Neural cell (in vitro differentiated cells): ENCODE measurements around the gene SMIM36. TPM values are rescaled to one million over a fixed set of nuclear protein-coding genes. Genes with fewer than 3 reads are reported as not detected.
"Not testable (repeated sequence)": the region's sequence is repeated elsewhere in the genome, so short reads cannot be mapped to it uniquely, and the experiment has no call there.

ENCODE experiments used
- H2AFZ ChIP-seq: fragments of 200-600, 300-800 bp; sonication (generic), shearing (Covaris generic); 2 replicates; pipeline ENCODE4 v1.6.0; 2014; ENCODE audit warnings: low read depth, mild to moderate bottlenecking, antibody characterized with exemption, low read length, moderate library complexity
- H3F3A ChIP-seq: fragments of 200-600 bp; shearing (Covaris generic); 2 replicates; pipeline ENCODE4 v1.6.1; 2016; ENCODE audit warnings: mild to moderate bottlenecking, moderate library complexity, mixed read lengths, antibody characterized with exemption, low read length; ENCODE audit not compliant: insufficient read depth, poor library complexity, severe bottlenecking
- H3K27ac ChIP-seq: fragments of 200-600, 300-800 bp; sonication (generic), shearing (Covaris generic); 2 replicates; pipeline ENCODE4 v1.5.1; 2014; ENCODE audit warnings: mild to moderate bottlenecking, low read length, moderate library complexity
- H3K27me3 ChIP-seq: fragments of 300-800, 200-600 bp; sonication (generic), shearing (Covaris generic); 2 replicates; pipeline ENCODE4 v1.6.0; 2014; ENCODE audit warnings: mild to moderate bottlenecking, low read depth, low read length, moderate library complexity; ENCODE audit not compliant: insufficient read depth
- H3K36me3 ChIP-seq: fragments of 300-800, 200-600 bp; sonication (generic), shearing (Covaris generic); 2 replicates; pipeline ENCODE4 v1.5.1; 2014; ENCODE audit warnings: mild to moderate bottlenecking, antibody characterized with exemption, low read length, moderate library complexity; ENCODE audit not compliant: insufficient read depth
- H3K4me2 ChIP-seq: fragments of 300-800, 200-600 bp; sonication (generic), shearing (Covaris generic); 2 replicates; pipeline ENCODE4 v1.6.0; 2014; ENCODE audit warnings: mild to moderate bottlenecking, low read length
- H3K4me3 ChIP-seq: fragments of 300-800, 200-600 bp; sonication (generic), shearing (Covaris generic); 2 replicates; pipeline ENCODE4 v1.5.1; 2014; ENCODE audit warnings: mild to moderate bottlenecking, low read length, moderate library complexity
- H3K79me2 ChIP-seq: fragments of 200-600 bp; shearing (Covaris generic); replicated peaks from 2 replicates; pipeline ENCODE4 v1.6.0; 2014; ENCODE audit warnings: mild to moderate bottlenecking, low read length, moderate library complexity; ENCODE audit not compliant: insufficient read depth
- H3K9ac ChIP-seq: fragments of 300-800, 200-600 bp; sonication (generic), shearing (Covaris generic); 2 replicates; pipeline ENCODE4 v1.6.1; 2016; ENCODE audit warnings: mild to moderate bottlenecking, low read length, mixed read lengths
- H3K9me2 ChIP-seq: fragments of 200-600 bp; shearing (Covaris generic); 2 replicates; pipeline ENCODE4 v1.6.1; 2016; ENCODE audit warnings: mild to moderate bottlenecking, low read length, mixed read lengths; ENCODE audit not compliant: insufficient read depth
- H3K9me3 ChIP-seq: fragments of 200-600, 300-800 bp; sonication (generic), shearing (Covaris generic); 2 replicates; pipeline ENCODE4 v1.6.1; 2016; ENCODE audit warnings: mild to moderate bottlenecking, mixed run types, low read length, moderate library complexity, mixed read lengths
- H4K20me1 ChIP-seq: fragments of 200-600 bp; shearing (Covaris generic); 2 replicates; pipeline ENCODE4 v1.6.1; 2016; ENCODE audit warnings: mild to moderate bottlenecking, mixed run types; ENCODE audit not compliant: insufficient read depth
- EP300 ChIP-seq: fragments of 450-650 bp; conservative IDR thresholded peaks from 2 replicates; pipeline ENCODE4 v1.6.1; 2014; ENCODE audit warnings: antibody characterized with exemption, mild to moderate bottlenecking, moderate library complexity; ENCODE audit not compliant: poor library complexity, severe bottlenecking
- EZH2 ChIP-seq: fragments of 200-600, 300-800 bp; shearing (Covaris generic), sonication (generic); IDR thresholded peaks from 2 replicates; pipeline ENCODE4 v1.6.1; 2014; ENCODE audit warnings: antibody characterized with exemption, low read length, borderline replicate concordance, mild to moderate bottlenecking; ENCODE audit not compliant: insufficient read depth, poor library complexity, severe bottlenecking
- MXI1 ChIP-seq: fragments of 450-650 bp; conservative IDR thresholded peaks from 2 replicates; pipeline ENCODE4 v1.6.1; 2014; ENCODE audit warnings: antibody characterized with exemption, mild to moderate bottlenecking; ENCODE audit not compliant: poor library complexity, severe bottlenecking
- POLR2AphosphoS5 ChIP-seq: IDR thresholded peaks from 2 replicates; pipeline ENCODE4 v1.6.1; 2012
- RAD21 ChIP-seq: fragments of 450-650 bp; conservative IDR thresholded peaks from 2 replicates; pipeline ENCODE4 v1.6.1; 2014; ENCODE audit warnings: antibody characterized with exemption, mild to moderate bottlenecking, moderate library complexity
- SMC3 ChIP-seq: fragments of 450-650 bp; conservative IDR thresholded peaks from 2 replicates; pipeline ENCODE4 v1.6.1; 2014; ENCODE audit warnings: antibody characterized with exemption, mild to moderate bottlenecking, moderate library complexity; ENCODE audit not compliant: poor library complexity
- TAF1 ChIP-seq: IDR thresholded peaks from 2 replicates; pipeline ENCODE4 v1.6.1; 2012; ENCODE audit warnings: low read depth
- polyA plus RNA-seq: library from polyadenylated mRNA; depleted of rRNA; stranded (reverse); fragments of >200 nt; gene quantifications from 2 replicates; pipeline ENCODE4 v1.2.3, GENCODE V29; 2014
- TF ChIP-seq, protein P1 (sequence below): fragments of 450-650 bp; IDR thresholded peaks from 2 replicates; pipeline ENCODE4 v1.5.1; 2014; ENCODE audit warnings: antibody characterized with exemption, mild to moderate bottlenecking, moderate library complexity; ENCODE audit not compliant: poor library complexity, severe bottlenecking

SMIM36 gene
- polyA plus RNA-seq, 1 donor from 2014 or later, result not detected

DNA sequence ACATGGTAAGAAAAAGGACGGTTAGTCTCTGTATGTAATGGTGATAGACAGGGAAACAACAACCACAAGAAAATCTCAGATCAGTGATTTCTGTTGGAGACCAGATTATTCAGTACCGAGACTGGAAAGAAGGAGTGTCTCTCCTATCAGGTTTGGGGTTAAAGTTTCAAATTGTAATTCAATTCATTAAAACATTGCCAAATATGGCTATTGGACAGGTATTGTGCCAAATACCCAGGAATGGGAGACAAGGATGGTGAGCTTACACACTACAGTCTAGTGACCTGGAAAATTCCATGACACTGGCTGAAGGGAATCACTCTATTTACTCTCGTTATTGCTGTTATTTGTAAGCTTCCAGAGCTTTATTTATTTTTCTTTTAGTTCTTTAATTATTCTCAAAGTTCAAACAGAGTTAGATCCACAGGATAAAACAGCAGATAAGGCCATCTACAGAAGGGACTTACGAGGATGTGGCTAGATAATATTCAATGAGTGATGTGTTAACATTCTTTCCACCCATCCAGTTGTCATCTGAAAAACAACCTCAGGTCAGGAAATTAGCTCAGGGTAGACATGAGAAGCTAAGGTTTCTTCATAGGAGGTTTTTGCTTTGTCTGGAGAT, 64.6 kb downstream of the SMIM36 start:
- Histone ChIP-seq H3K4me3 (no peak overlapping the region), H3K9ac (no peak overlapping the region), H3K36me3 (no peaks in the 10 kb centered on the region), H3K27me3 (no peaks in the 10 kb centered on the region), H4K20me1 (no peaks in the 10 kb centered on the region), H3K79me2 (no peaks in the 10 kb centered on the region), H3K4me2 (no peak overlapping the region), H3F3A (no peaks in the 10 kb centered on the region), H3K9me3 (no peaks in the 10 kb centered on the region), H3K27ac (no peak overlapping the region), H2AFZ (no peak overlapping the region), H3K9me2 (no peaks in the 10 kb centered on the region)
- TF ChIP-seq, protein P1, sequence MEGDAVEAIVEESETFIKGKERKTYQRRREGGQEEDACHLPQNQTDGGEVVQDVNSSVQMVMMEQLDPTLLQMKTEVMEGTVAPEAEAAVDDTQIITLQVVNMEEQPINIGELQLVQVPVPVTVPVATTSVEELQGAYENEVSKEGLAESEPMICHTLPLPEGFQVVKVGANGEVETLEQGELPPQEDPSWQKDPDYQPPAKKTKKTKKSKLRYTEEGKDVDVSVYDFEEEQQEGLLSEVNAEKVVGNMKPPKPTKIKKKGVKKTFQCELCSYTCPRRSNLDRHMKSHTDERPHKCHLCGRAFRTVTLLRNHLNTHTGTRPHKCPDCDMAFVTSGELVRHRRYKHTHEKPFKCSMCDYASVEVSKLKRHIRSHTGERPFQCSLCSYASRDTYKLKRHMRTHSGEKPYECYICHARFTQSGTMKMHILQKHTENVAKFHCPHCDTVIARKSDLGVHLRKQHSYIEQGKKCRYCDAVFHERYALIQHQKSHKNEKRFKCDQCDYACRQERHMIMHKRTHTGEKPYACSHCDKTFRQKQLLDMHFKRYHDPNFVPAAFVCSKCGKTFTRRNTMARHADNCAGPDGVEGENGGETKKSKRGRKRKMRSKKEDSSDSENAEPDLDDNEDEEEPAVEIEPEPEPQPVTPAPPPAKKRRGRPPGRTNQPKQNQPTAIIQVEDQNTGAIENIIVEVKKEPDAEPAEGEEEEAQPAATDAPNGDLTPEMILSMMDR, result no peak
- TF ChIP-seq SMC3, result no peak
- no peak for TF ChIP-seq MXI1
- no peak for TF ChIP-seq POLR2AphosphoS5
- no peak for TF ChIP-seq RAD21
- TF ChIP-seq EP300, result no peak
- TF ChIP-seq EZH2, result no peak

GRCh38 chr17:55446004-55446403, 65.2 kb downstream of the SMIM36 start:
- H3K9ac ChIP-seq, H3K4me2 ChIP-seq, H3F3A ChIP-seq, H3K36me3 ChIP-seq, H3K9me3 ChIP-seq, H3K4me3 ChIP-seq, H3K27me3 ChIP-seq, H3K79me2 ChIP-seq, H3K9me2 ChIP-seq, H2AFZ ChIP-seq, H4K20me1 ChIP-seq, H3K27ac ChIP-seq: not testable (repeated sequence)

GRCh38 chr17:55444471-55445441, 66.5 kb downstream of the SMIM36 start:
- no peaks in the 10 kb centered on the region for H3K79me2 ChIP-seq
- no peaks in the 10 kb centered on the region for H3K36me3 ChIP-seq
- no peaks in the 10 kb centered on the region for H3K9me3 ChIP-seq
- no peaks in the 10 kb centered on the region for H3K27me3 ChIP-seq
- H3K27ac ChIP-seq, result no peak overlapping the region
- no peaks in the 10 kb centered on the region for H4K20me1 ChIP-seq
- no peak overlapping the region for H3K4me3 ChIP-seq
- no peak overlapping the region for H2AFZ ChIP-seq
- no peak overlapping the region for H3K9ac ChIP-seq
- no peaks in the 10 kb centered on the region for H3K9me2 ChIP-seq
- no peak for TF ChIP-seq TAF1
- TF ChIP-seq EZH2, result no peak
- no peak for TF ChIP-seq RAD21
- TF ChIP-seq, protein P1, result no peak
- no peak for TF ChIP-seq POLR2AphosphoS5
- H3K4me2 ChIP-seq, result no peak overlapping the region
- no peaks in the 10 kb centered on the region for H3F3A ChIP-seq
